Measurements from ENCODE around the gene SEH1L.

DNA sequence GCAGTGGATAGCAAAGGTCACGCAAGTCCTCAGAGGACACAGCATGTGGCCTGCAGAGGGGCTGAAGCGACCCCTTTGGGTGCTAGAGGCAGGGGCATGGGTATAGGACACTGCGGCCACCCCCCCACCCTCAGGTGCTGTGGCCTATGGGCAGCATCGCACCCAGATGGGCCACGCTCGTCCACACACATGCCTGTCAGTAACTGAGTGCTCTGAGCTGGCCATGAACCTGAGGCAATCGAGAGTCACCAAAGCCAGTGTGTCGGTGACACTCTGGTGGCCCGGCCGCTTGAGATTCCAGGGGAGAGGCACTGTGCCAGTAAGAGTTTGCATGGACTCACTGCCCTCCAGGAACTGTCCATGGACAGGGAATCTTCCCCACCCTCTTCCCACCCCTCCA is 41.0 kb upstream of the SEH1L start:
- TF ChIP-seq, protein P1, sequence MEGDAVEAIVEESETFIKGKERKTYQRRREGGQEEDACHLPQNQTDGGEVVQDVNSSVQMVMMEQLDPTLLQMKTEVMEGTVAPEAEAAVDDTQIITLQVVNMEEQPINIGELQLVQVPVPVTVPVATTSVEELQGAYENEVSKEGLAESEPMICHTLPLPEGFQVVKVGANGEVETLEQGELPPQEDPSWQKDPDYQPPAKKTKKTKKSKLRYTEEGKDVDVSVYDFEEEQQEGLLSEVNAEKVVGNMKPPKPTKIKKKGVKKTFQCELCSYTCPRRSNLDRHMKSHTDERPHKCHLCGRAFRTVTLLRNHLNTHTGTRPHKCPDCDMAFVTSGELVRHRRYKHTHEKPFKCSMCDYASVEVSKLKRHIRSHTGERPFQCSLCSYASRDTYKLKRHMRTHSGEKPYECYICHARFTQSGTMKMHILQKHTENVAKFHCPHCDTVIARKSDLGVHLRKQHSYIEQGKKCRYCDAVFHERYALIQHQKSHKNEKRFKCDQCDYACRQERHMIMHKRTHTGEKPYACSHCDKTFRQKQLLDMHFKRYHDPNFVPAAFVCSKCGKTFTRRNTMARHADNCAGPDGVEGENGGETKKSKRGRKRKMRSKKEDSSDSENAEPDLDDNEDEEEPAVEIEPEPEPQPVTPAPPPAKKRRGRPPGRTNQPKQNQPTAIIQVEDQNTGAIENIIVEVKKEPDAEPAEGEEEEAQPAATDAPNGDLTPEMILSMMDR (optimal IDR thresholded peaks at IDR 0.05 in 1 of 3, IDR thresholded peaks at IDR 0.05 in 1 of 3, conservative IDR thresholded peaks at IDR 0.05 in 1 of 3; ENCODE audit: extremely low read depth in 1 of 3, insufficient read depth in 2 of 3, low read length in 3 of 3), result no peak
- no peak for TF ChIP-seq EZH2 (IDR thresholded peaks at IDR 0.05; ENCODE audit: low read length)

Data from keratinocyte (primary cell).